HepG2 (cell line): ENCODE measurements around the gene FPGS. TPM values are rescaled to one million over a fixed set of nuclear protein-coding genes. Genes with fewer than 3 reads are reported as not detected.

ENCODE experiments used
- ATAC-seq: fragments of 200-7000 bp; cut with Tn5 transposase; 3 replicates; pipeline ENCODE4 v1.9.1; 2020; ENCODE audit warnings: mild to moderate bottlenecking, moderate library complexity
- BruUV-seq: library from RNA; stranded (reverse); fragments of 400-500 nt; replicated peaks from 2 replicates; lab custom pipeline; 2021; lab: Mats Ljungman, UMichigan
- CTCF ChIA-PET: fragments of 300-600 bp; formaldehyde crosslinking; extraction: SDS; loops from one replicate; lab custom pipeline; 2021; ENCODE audit warnings: low total read pairs, inconsistent platforms, low intra/inter-chr PET ratio; lab: Yijun Ruan, JAX
- POLR2A ChIA-PET: fragments of 350-600 bp; sonication (Branson Sonifier 250); formaldehyde crosslinking; loops from one replicate; lab custom pipeline; 2020; ENCODE audit warnings: antibody characterized with exemption, inconsistent platforms; lab: Yijun Ruan, JAX
- DNase-seq: peaks from one replicate; pipeline ENCODE4 v3.0.0-alpha.2; 2015; ENCODE audit warnings: low spot score
- FAIRE-seq: peaks from 3 replicates; lab custom pipeline; 2011; peaks lifted over from hg19 to GRCh38; lab: Jason Lieb, UNC
- H2AFZ ChIP-seq: one replicate; pipeline ENCODE4 v1.6.1; 2011; ENCODE audit warnings: low read length, inconsistent platforms
- H3K27ac ChIP-seq: fragments of 300-600 bp; 3 replicates; pipeline ENCODE4 v1.8.0; 2011; ENCODE audit warnings: mixed run types, mild to moderate bottlenecking, mixed read lengths, low read length, inconsistent platforms; ENCODE audit not compliant: insufficient read depth; ENCODE audit errors: extremely low read length
- H3K27me3 ChIP-seq, 2 experiments: fragments of 200-600 bp in 1 of 2; 2 replicates in 1 of 2; 3 replicates in 1 of 2; pipeline versions ENCODE4 v1.6.0 to v1.8.0; 2011; ENCODE audit warnings: low read length in 2 of 2, mild to moderate bottlenecking in 2 of 2, moderate library complexity in 2 of 2, inconsistent platforms in 1 of 2; ENCODE audit not compliant: insufficient read depth in 2 of 2, control insufficient read depth in 1 of 2
- H3K36me3 ChIP-seq, 2 experiments: fragments of 200-600 bp in 1 of 2; replicated peaks in 1 of 2; 2 replicates in 1 of 2; 3 replicates in 1 of 2; pipeline versions ENCODE4 v1.5.1 to v1.8.0; 2011; ENCODE audit warnings: low read length in 2 of 2, inconsistent platforms in 1 of 2; ENCODE audit not compliant: insufficient read depth in 2 of 2, control insufficient read depth in 1 of 2
- H3K4me1 ChIP-seq: 2 replicates; pipeline ENCODE4 v1.5.1; 2012; ENCODE audit warnings: low read length, inconsistent platforms; ENCODE audit not compliant: insufficient read depth
- H3K4me2 ChIP-seq: 2 replicates; pipeline ENCODE4 v1.6.0; 2011; ENCODE audit warnings: low read depth, low read length, inconsistent platforms
- H3K4me3 ChIP-seq, 3 experiments: fragments of 200-600 bp in 1 of 3; sonication (generic), shearing (Covaris generic) in 1 of 3; replicated peaks in 1 of 3; 2 replicates each; pipeline ENCODE4 v1.5.1; 2011 to 2016; ENCODE audit warnings: low read length in 3 of 3, inconsistent platforms in 2 of 3, low read depth in 2 of 3, mild to moderate bottlenecking in 2 of 3, control low read depth in 1 of 3, mixed read lengths in 1 of 3; ENCODE audit not compliant: insufficient read depth in 1 of 3
- H3K79me2 ChIP-seq: one replicate; pipeline ENCODE4 v1.6.1; 2011; ENCODE audit warnings: low read length, inconsistent platforms; ENCODE audit not compliant: insufficient read depth
- H3K9ac ChIP-seq: 2 replicates; pipeline ENCODE4 v1.6.0; 2011; ENCODE audit warnings: mild to moderate bottlenecking, low read depth, low read length, inconsistent platforms; ENCODE audit not compliant: insufficient read depth
- H3K9me3 ChIP-seq: 2 replicates; pipeline ENCODE4 v1.5.1; 2012; ENCODE audit warnings: mild to moderate bottlenecking, low read length
- H4K20me1 ChIP-seq: 2 replicates; pipeline ENCODE4 v1.6.0; 2011; ENCODE audit warnings: inconsistent platforms, mild to moderate bottlenecking, low read length, moderate library complexity; ENCODE audit not compliant: insufficient read depth
- KDM5A ChIP-seq: fragments of 200-600 bp; sonication (generic); IDR thresholded peaks from 2 replicates; pipeline ENCODE4 v1.7.0; 2018; ENCODE audit warnings: antibody characterized with exemption, mild to moderate bottlenecking, low read length, borderline replicate concordance
- PAWR ChIP-seq: sonication (generic); formaldehyde crosslinking; IDR thresholded peaks from 2 replicates; pipeline ENCODE4 v1.4.0; 2020; ENCODE audit warnings: missing genetic modification reagents, mild to moderate bottlenecking, borderline replicate concordance
- RBM39 ChIP-seq: fragments of 200-400 bp; formaldehyde crosslinking; IDR thresholded peaks from one replicate; pipeline ENCODE4 v1.6.1; 2018; ENCODE audit warnings: antibody characterized with exemption, mild to moderate bottlenecking, low read depth, low read length; ENCODE audit not compliant: poor library complexity, severe bottlenecking
- SMAD1 ChIP-seq: sonication (generic); formaldehyde crosslinking; IDR thresholded peaks from 2 replicates; pipeline ENCODE4 v1.4.0; 2020; ENCODE audit warnings: missing genetic modification reagents, low read depth, mild to moderate bottlenecking, borderline replicate concordance
- SP140L ChIP-seq: sonication (generic); formaldehyde crosslinking; IDR thresholded peaks from 2 replicates; pipeline ENCODE4 v1.4.0; 2020; ENCODE audit warnings: missing genetic modification reagents, borderline replicate concordance
- WGBS: methylation state at CpG from one replicate; pipeline ENCODE4 v1.1.6; 2017; ENCODE audit warnings: low lambda C conversion rate; 5-methylcytosine and 5-hydroxymethylcytosine counted together
- in situ Hi-C: cut with HindIII; loops from 2 replicates; pipeline ENCODE4 v1.10.0; 2017; ENCODE audit warnings: low pct_unique_long_range_greater_than_20kb; ENCODE audit not compliant: extremely low pct_ligation_motif_present
- intact Hi-C: fragments of 100-400 bp; cut with micrococcal nuclease; formaldehyde crosslinking; loops from one replicate; pipeline ENCODE4 v1.10.0; 2022; ENCODE audit not compliant: unreplicated experiment
- polyA plus RNA-seq, 8 experiments: library from polyadenylated mRNA; depleted of rRNA in 3 of 8; stranded (reverse) in 7 of 8; unstranded in 1 of 8; fragments of >200 nt; fragmentation: Illumina TruSeq in 4 of 8; extraction: Trizol in 4 of 8; gene quantifications; 2 replicates each; pipeline versions ENCODE4 v1.2.1 to v1.2.3, GENCODE V29; 2011 to 2016; ENCODE audit warnings: low read depth in 4 of 8, missing spikeins in 1 of 8, mixed read lengths in 1 of 8; ENCODE audit not compliant: insufficient read depth in 1 of 8
- total RNA-seq, 5 experiments: library from RNA; depleted of rRNA; stranded (reverse); fragments of >200 nt; fragmentation: Illumina TruSeq; extraction: Trizol; gene quantifications; 2 replicates each; pipeline ENCODE4 v1.2.3, GENCODE V29; 2016; ENCODE audit warnings: low read depth in 1 of 5
- TF ChIP-seq, protein P1 (sequence below): sonication (generic); formaldehyde crosslinking; IDR thresholded peaks from 2 replicates; pipeline ENCODE4 v1.5.0; 2020; ENCODE audit warnings: missing genetic modification reagents
- TF ChIP-seq, protein P2 (sequence below): sonication (generic); formaldehyde crosslinking; IDR thresholded peaks from 2 replicates; pipeline ENCODE4 v1.8.1; 2023; ENCODE audit warnings: mild to moderate bottlenecking, missing genetic modification reagents
- TF ChIP-seq, protein P3 (sequence below): sonication (generic); formaldehyde crosslinking; IDR thresholded peaks from 2 replicates; pipeline ENCODE4 v1.5.0; 2020; ENCODE audit warnings: mild to moderate bottlenecking, low read depth, missing genetic modification reagents, borderline replicate concordance
- TF ChIP-seq, protein P4 (sequence below): sonication (generic); formaldehyde crosslinking; IDR thresholded peaks from 2 replicates; pipeline ENCODE4 v1.5.0; 2020; ENCODE audit warnings: mild to moderate bottlenecking, missing genetic modification reagents
- TF ChIP-seq, protein P5 (sequence below): IDR thresholded peaks from 2 replicates; pipeline ENCODE4 v1.6.1; 2018; ENCODE audit warnings: missing genetic modification reagents, mild to moderate bottlenecking, missing compliant biosample characterization
- TF ChIP-seq, protein P6 (sequence below): IDR thresholded peaks from 2 replicates; pipeline ENCODE4 v1.6.1; 2016; ENCODE audit warnings: low read depth, missing genetic modification reagents, missing compliant biosample characterization

The FPGS gene
- total and polyA plus RNA-seq, 2 of the 13 experiments (the other 11 are each of a cell fraction or from before 2014, with no cell fraction given): 35.6 to 36.8 TPM

DNA sequence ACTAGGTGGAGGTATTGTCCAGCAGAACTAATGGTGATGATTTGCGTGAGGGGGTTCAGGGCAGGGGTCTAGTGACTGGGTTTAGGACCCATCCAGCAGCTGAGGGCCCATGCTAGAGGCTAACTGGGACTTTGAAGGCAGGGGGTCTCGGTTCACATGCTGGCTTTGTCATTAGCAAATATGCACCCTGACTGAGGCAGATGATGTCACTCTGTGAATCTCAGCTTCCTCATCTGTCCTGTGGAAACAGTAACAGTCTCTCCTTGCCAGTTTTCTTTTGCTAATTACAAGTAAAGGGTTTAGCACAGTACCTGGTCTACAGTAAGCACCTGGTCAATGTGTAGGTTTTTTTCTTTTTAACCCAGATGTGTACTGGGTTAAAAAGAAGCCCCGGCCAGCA lies 29.4 kb upstream of the FPGS start (continued):
- no peak for TF ChIP-seq KDM5A
- TF ChIP-seq, protein P1, sequence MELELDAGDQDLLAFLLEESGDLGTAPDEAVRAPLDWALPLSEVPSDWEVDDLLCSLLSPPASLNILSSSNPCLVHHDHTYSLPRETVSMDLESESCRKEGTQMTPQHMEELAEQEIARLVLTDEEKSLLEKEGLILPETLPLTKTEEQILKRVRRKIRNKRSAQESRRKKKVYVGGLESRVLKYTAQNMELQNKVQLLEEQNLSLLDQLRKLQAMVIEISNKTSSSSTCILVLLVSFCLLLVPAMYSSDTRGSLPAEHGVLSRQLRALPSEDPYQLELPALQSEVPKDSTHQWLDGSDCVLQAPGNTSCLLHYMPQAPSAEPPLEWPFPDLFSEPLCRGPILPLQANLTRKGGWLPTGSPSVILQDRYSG: no peak

DNA sequence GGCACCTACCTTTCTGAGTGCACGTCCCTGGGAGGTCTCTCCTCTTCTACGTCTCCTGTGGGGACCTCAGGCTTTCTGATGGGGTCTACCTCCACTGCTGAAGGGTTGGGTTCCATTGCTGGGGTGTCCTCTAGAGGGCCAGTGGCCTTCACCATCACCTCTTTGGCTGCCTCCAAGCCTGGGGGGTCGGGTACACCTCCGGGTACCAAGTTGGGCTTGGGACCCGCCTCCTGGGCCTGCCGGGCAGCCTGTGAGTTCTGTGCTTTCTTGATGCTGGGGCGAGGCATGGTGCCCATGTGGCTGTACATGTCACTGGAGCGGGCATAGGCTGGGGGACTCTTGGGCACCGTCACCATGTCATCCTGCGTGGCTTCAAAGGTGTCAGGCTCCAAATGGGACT lies 28.7 kb upstream of the FPGS start:
- POLR2A ChIA-PET: no interaction called here
- H3K9me3 ChIP-seq: no peaks in the 10 kb centered on the region
- no peak for DNase-seq
- TF ChIP-seq RBM39: no peak
- TF ChIP-seq, protein P2, sequence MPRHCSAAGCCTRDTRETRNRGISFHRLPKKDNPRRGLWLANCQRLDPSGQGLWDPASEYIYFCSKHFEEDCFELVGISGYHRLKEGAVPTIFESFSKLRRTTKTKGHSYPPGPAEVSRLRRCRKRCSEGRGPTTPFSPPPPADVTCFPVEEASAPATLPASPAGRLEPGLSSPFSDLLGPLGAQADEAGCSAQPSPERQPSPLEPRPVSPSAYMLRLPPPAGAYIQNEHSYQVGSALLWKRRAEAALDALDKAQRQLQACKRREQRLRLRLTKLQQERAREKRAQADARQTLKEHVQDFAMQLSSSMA: no peak
- TF ChIP-seq, protein P3, sequence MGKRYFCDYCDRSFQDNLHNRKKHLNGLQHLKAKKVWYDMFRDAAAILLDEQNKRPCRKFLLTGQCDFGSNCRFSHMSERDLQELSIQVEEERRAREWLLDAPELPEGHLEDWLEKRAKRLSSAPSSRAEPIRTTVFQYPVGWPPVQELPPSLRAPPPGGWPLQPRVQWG (CRISPR knock-in tag): no peak
- TF ChIP-seq, protein P4, sequence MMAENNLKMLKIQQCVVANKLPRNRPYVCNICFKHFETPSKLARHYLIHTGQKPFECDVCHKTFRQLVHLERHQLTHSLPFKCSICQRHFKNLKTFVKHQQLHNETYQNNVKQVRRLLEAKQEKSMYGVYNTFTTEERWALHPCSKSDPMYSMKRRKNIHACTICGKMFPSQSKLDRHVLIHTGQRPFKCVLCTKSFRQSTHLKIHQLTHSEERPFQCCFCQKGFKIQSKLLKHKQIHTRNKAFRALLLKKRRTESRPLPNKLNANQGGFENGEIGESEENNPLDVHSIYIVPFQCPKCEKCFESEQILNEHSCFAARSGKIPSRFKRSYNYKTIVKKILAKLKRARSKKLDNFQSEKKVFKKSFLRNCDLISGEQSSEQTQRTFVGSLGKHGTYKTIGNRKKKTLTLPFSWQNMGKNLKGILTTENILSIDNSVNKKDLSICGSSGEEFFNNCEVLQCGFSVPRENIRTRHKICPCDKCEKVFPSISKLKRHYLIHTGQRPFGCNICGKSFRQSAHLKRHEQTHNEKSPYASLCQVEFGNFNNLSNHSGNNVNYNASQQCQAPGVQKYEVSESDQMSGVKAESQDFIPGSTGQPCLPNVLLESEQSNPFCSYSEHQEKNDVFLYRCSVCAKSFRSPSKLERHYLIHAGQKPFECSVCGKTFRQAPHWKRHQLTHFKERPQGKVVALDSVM (CRISPR knock-in tag): no peak
- TF ChIP-seq SMAD1 (CRISPR knock-in tag): no peak
- TF ChIP-seq PAWR (CRISPR knock-in tag): no peak
- TF ChIP-seq, protein P5, sequence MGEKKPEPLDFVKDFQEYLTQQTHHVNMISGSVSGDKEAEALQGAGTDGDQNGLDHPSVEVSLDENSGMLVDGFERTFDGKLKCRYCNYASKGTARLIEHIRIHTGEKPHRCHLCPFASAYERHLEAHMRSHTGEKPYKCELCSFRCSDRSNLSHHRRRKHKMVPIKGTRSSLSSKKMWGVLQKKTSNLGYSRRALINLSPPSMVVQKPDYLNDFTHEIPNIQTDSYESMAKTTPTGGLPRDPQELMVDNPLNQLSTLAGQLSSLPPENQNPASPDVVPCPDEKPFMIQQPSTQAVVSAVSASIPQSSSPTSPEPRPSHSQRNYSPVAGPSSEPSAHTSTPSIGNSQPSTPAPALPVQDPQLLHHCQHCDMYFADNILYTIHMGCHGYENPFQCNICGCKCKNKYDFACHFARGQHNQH (CRISPR knock-in tag): no peak
- TF ChIP-seq, protein P6, sequence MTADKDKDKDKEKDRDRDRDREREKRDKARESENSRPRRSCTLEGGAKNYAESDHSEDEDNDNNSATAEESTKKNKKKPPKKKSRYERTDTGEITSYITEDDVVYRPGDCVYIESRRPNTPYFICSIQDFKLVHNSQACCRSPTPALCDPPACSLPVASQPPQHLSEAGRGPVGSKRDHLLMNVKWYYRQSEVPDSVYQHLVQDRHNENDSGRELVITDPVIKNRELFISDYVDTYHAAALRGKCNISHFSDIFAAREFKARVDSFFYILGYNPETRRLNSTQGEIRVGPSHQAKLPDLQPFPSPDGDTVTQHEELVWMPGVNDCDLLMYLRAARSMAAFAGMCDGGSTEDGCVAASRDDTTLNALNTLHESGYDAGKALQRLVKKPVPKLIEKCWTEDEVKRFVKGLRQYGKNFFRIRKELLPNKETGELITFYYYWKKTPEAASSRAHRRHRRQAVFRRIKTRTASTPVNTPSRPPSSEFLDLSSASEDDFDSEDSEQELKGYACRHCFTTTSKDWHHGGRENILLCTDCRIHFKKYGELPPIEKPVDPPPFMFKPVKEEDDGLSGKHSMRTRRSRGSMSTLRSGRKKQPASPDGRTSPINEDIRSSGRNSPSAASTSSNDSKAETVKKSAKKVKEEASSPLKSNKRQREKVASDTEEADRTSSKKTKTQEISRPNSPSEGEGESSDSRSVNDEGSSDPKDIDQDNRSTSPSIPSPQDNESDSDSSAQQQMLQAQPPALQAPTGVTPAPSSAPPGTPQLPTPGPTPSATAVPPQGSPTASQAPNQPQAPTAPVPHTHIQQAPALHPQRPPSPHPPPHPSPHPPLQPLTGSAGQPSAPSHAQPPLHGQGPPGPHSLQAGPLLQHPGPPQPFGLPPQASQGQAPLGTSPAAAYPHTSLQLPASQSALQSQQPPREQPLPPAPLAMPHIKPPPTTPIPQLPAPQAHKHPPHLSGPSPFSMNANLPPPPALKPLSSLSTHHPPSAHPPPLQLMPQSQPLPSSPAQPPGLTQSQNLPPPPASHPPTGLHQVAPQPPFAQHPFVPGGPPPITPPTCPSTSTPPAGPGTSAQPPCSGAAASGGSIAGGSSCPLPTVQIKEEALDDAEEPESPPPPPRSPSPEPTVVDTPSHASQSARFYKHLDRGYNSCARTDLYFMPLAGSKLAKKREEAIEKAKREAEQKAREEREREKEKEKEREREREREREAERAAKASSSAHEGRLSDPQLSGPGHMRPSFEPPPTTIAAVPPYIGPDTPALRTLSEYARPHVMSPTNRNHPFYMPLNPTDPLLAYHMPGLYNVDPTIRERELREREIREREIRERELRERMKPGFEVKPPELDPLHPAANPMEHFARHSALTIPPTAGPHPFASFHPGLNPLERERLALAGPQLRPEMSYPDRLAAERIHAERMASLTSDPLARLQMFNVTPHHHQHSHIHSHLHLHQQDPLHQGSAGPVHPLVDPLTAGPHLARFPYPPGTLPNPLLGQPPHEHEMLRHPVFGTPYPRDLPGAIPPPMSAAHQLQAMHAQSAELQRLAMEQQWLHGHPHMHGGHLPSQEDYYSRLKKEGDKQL (CRISPR knock-in tag): no peak
- TF ChIP-seq SP140L (CRISPR knock-in tag): no peak

More for the DNA sequence above, 28.7 kb upstream of the FPGS start:
- peaks cover 2 to 38% of the 10 kb centered on the region in 2 experiments; a peak in 3 of 5 replicates for H3K27me3 ChIP-seq
- WGBS: 30% methylated on average over 8 of the region's 10 CpGs
- H3K4me1 ChIP-seq: peaks cover 17% of the 10 kb centered on the region
- no peaks in the 10 kb centered on the region for H3K79me2 ChIP-seq
- no peaks in the 10 kb centered on the region for H3K36me3 ChIP-seq
- FAIRE-seq (no peak), ATAC-seq (no peak)
- intact Hi-C loops: no loop called here
- no peak overlapping the region for H3K9ac ChIP-seq
- no peak overlapping the region for H3K4me2 ChIP-seq
- in situ Hi-C loops: no loop called here
- CTCF ChIA-PET: no interaction called here
- no peak overlapping the region for H3K4me3 ChIP-seq
- H3K27ac ChIP-seq: no peak overlapping the region
- H4K20me1 ChIP-seq: no peaks in the 10 kb centered on the region
- H2AFZ ChIP-seq: no peak overlapping the region
- BruUV-seq: no TSS peak
